HG03066 (cell line): ENCODE measurements around the gene MGAT5B.

Experiments used
- ATAC-seq: cut with Tn5 transposase; IDR thresholded peaks from one replicate; pipeline ENCODE4 v1.9.1; 2021; ENCODE audit warnings: low read depth; ENCODE audit not compliant: unreplicated experiment

MGAT5B gene

DNA sequence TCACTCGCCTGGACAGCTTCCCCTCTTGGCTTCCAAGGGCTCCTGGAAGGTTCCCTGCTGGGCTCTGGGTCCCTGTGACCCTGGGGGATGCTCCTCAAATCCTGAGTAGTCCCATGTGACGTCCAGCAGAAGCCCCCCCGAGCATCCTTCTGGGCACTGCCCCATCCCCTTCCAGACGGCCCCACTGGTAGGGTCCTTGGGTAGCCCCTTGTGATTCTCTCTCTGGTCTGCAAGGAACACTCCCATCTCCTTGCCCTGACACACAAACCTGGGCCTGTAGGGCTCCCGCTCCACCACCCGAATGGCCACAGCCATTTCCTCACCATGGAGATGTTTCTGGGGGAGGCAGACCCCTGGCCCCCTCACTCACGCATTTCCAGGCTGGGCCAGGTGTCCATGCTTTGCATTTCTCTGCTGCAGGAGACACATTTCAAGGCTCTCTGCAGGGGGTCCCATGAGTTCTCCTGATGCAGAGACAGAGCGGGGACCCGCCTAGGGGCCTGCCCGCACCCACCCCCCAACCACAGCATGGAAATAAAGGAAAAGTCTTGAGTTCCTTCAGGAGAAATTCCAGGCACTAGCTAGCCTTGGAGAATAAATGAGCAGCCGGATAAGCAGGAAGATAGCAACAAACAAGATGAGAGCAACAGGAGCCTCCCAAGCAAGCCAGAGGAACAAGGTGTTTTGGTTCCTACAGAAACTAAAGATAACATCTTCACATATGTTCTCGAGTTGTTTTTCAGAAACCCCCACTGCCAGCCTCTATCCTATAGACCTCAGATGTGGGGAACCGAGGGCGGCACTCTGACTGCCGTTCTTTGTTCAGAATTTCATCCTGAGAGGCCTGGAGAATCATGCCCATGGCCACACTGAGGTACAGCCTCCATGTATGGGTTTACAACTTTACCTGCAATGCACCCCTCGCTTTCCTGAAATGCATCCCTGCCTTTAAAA lies 128.8 kb downstream of the MGAT5B start:
- no peak for ATAC-seq

DNA sequence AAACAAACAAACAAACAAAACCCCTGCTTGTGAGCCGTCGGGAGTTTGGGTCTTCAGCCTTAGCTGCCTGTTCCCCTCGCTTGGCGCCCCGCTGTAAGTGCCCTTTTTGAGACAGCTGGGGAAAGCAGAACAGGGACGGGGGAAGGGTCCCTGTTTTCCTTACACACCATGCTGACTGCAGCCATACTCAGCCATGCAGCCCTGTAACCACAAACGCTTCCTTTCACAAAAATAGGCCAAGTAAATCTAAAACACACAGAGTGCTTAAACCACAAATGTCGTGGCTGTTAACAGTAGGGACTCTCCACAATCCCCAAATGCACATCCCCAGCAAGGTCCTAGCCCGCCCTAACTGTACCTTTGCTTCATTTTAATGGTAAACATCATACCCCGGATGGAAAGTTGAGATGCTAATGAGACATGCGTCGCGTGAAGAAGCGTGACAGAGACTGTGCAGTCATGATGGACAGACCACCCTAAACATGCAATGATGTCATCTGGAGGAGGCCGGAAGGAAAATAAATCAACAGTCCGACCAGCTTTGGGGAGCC lies 129.9 kb downstream of the MGAT5B start:
- peak; percentile 65 for ATAC-seq

DNA sequence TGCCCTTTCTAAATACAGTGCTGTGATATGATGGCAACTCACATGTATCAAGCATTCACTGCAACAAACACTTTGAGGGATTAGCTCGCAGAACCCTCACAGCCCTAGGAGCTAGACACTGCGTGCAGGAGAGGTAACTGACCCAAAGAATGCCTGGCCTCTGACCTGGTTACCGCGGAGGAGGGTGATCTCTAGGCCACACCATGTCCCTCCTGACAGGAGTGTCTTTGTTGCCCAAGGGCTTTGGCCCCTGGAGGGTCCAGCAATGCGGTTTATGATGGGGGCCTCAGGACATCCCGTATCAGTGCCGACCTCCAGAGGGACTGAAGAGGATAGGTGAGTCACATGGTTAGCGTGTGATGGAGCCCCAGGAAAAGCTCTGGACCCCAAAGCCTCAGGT lies 130.6 kb downstream of the MGAT5B start:
- ATAC-seq: no peak
